Measurements from ENCODE around the gene RGR.

RGR gene

DNA sequence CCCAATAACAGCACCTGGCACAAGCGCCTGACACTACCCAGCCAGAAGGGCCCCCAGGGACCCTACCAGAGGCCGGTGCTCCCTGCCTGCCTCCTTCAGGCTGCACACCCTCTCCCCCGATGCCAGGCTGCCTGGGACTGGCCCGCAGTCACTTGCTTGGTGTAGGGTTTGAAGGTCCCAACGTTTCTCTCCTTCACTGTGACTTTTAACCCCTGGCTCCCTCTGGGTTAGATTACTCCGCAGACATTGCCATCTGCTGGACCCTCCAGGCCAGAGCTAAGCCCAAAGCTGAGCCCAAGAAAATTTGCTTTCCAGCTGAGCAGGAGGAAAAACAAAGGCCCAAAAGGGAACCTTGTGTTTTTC is 43.6 kb upstream of the RGR start:
- no peak for DNase-seq (ENCODE audit: low read depth, low spot score)
- TF ChIP-seq, protein P1, sequence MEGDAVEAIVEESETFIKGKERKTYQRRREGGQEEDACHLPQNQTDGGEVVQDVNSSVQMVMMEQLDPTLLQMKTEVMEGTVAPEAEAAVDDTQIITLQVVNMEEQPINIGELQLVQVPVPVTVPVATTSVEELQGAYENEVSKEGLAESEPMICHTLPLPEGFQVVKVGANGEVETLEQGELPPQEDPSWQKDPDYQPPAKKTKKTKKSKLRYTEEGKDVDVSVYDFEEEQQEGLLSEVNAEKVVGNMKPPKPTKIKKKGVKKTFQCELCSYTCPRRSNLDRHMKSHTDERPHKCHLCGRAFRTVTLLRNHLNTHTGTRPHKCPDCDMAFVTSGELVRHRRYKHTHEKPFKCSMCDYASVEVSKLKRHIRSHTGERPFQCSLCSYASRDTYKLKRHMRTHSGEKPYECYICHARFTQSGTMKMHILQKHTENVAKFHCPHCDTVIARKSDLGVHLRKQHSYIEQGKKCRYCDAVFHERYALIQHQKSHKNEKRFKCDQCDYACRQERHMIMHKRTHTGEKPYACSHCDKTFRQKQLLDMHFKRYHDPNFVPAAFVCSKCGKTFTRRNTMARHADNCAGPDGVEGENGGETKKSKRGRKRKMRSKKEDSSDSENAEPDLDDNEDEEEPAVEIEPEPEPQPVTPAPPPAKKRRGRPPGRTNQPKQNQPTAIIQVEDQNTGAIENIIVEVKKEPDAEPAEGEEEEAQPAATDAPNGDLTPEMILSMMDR (IDR thresholded peaks at IDR 0.05; ENCODE audit: low read depth, low read length): no peak
- H3K4me3 ChIP-seq (ENCODE audit: low read depth, low read length): no peak overlapping the region
- in situ Hi-C loops (cut with HindIII; ENCODE audit: low sequenced_read_pairs): no loop called here

DNA sequence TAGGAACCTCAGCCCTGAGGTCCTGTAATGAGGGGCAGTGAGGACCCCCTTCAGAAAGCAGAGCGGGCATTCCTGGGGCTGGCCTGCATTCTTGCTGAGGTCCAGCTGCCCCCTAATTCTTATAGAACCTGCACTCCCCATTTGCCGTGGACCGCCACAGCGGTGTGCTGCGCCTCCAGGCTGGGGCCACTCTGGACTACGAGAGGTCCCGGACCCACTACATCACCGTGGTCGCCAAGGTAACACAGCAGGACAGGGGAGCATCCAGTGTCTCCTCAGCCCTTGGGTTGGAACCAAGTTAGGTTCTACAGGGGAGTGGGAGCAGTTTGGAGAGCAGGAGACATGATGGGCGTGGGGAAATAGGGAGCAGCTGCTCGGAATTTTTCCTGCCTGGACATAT is 43.2 kb upstream of the RGR start:
- DNase-seq (ENCODE audit: low read depth, low spot score): no peak
- in situ Hi-C loops (cut with HindIII; ENCODE audit: low sequenced_read_pairs): no loop called here
- TF ChIP-seq, protein P1 (IDR thresholded peaks at IDR 0.05; ENCODE audit: low read depth, low read length): no peak
- H3K4me3 ChIP-seq (ENCODE audit: low read depth, low read length): no peak overlapping the region

DNA sequence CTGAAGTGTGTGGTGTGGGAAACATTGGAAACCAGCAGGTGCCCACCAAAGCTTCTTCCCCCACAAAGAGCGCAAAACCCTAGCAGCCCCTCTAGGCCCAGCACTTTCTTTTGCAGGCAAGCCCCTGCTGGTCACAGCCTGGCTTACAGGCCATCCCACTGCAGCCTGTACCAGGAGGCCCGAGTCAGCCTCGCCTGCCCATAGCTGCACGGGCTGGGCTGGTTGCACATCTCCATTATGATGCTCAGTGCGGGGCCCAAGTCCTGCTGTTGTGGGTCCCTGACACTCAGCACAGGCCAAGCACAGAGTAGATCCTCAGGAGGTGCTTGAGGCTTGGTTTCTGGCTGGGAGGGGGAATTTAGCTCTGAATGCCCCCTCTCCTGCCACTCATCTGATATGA is 42.5 kb upstream of the RGR start:
- no peak for DNase-seq (ENCODE audit: low read depth, low spot score)
- no peak overlapping the region for H3K4me3 ChIP-seq (ENCODE audit: low read depth, low read length)
- in situ Hi-C loops (cut with HindIII; ENCODE audit: low sequenced_read_pairs): no loop called here
- TF ChIP-seq, protein P1 (IDR thresholded peaks at IDR 0.05; ENCODE audit: low read depth, low read length): no peak

DNA sequence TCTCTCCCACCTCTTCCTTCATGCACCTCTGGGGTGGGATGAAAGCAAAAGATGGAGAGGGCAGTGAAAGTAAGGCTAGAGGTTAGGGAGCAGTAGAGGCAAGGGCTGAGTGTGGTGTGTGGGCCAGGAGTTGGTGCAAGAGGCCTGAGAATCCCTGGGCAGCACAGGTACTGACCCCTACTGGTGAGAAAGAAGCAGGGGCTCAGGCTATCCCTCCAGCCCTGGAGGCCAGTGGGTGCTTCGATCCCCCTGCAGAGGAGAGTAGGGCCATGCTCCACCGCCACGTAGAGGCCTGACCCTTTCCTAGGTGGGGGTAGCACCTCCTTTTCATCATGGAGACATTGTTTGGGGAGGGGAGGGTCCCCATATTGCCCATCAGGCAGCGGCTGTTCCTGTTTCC is 40.7 kb upstream of the RGR start:
- TF ChIP-seq, protein P1 (IDR thresholded peaks at IDR 0.05; ENCODE audit: low read depth, low read length): peak; percentile 35
- H3K4me3 ChIP-seq (ENCODE audit: low read depth, low read length): no peak overlapping the region
- in situ Hi-C loops (cut with HindIII; ENCODE audit: low sequenced_read_pairs): no loop called here
- DNase-seq (ENCODE audit: low read depth, low spot score): no peak

DNA sequence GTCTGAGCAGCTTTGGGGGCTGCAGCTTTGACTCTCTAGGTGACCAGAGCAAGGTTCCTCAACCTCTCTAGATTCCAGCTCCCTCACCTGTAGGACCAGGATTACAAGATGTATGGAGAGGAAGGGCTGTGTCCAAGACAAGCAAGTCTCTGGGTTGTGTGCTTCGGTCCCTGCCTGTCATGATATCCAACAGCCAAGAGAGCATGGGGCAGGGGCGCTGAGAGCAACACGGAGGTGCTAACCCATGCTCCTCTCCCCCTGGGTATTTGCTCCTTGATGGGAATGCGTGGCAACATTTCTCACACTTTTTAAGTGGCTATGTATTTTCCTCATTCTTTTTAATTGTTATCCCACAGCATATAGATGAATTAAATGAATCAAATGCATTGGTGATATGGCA is 40.2 kb upstream of the RGR start:
- no peak for DNase-seq (ENCODE audit: low read depth, low spot score)
- no peak overlapping the region for H3K4me3 ChIP-seq (ENCODE audit: low read depth, low read length)
- in situ Hi-C loops (cut with HindIII; ENCODE audit: low sequenced_read_pairs): no loop called here
- TF ChIP-seq, protein P1 (IDR thresholded peaks at IDR 0.05; ENCODE audit: low read depth, low read length): no peak

DNA sequence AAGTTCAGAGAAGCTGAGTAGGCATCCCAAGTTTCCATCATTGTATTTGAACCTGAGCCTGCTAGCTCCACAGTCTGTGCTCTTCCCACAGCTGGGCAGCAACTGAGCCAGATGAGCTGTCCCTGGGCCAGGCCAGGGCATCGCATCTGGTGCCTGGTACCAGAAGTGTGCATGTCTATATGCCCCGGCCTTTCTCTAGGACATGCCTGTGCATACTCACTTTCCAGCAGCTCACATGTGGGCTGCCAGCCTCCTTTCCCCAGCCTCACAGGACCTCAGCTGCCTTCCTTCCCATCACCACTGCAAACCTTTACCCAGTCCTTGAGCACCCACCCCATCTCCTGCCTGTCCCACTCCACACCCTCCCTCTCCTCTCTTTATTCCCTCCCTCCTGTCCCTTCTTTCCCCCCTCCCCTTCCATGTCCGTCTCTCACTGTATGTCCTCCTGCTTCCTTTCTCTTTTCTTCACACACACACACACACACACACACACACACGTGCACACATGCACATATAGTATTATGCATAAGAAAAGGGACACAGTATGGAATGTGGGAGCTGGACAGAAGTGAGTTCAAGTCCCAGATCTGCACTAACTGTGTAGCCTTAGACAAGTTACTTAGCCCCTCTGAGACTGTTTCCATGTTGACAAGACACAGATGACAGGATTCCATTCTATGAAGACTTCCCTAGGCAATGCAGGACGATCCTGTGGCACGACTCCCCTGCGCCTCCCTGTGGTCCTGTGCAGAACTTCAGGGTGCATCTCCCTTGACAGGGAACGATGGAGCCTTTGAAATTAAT is 39.6 kb upstream of the RGR start:
- DNase-seq (ENCODE audit: low read depth, low spot score): peak; percentile 5
- H3K4me3 ChIP-seq (ENCODE audit: low read depth, low read length): no peak overlapping the region
- TF ChIP-seq, protein P1 (IDR thresholded peaks at IDR 0.05; ENCODE audit: low read depth, low read length): peak; percentile 73
- in situ Hi-C loops (cut with HindIII; ENCODE audit: low sequenced_read_pairs): no loop called here
